GM19468 (cell line): ENCODE data around the gene C19orf81.

ENCODE experiments used
- ATAC-seq: cut with Tn5 transposase; IDR thresholded peaks from one replicate; pipeline ENCODE4 v1.9.1; 2021; ENCODE audit warnings: mild to moderate bottlenecking, moderate library complexity, moderate number of reproducible peaks; ENCODE audit not compliant: unreplicated experiment; ENCODE audit errors: extremely low read depth

The C19orf81 gene

GRCh38 chr19:50628551-50628950 lies 20.7 kb upstream of the C19orf81 start:
- no peak for ATAC-seq

- no peak for ATAC-seq
Observed at GRCh38 chr19:50629194-50629593, 20.1 kb upstream of the C19orf81 start.

GRCh38 chr19:50629801-50630200 lies 19.4 kb upstream of the C19orf81 start:
- ATAC-seq: no peak

GRCh38 chr19:50632151-50632835 lies 17.0 kb upstream of the C19orf81 start:
- no peak for ATAC-seq

DNA sequence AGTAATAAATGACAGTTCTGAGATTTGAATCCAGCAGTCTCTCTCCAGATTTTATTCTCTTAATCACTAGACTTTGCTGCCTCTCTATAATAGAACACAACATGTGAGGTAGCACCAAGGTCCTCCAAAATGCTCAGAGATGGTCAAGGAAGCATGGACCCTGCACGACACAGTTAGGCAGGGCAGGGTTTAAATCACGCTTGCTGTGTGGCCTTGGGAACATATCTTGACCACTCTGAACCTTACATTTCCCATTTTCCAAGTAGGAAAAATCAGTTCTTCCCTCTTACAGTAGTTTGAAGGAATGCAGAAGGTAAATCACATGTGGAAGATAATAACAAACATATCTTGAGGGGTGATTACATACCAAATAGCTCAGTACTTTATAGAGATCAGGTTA lies 15.9 kb upstream of the C19orf81 start:
- no peak for ATAC-seq

- no peak for ATAC-seq
Observed at GRCh38 chr19:50633973-50634372, 15.3 kb upstream of the C19orf81 start.

DNA sequence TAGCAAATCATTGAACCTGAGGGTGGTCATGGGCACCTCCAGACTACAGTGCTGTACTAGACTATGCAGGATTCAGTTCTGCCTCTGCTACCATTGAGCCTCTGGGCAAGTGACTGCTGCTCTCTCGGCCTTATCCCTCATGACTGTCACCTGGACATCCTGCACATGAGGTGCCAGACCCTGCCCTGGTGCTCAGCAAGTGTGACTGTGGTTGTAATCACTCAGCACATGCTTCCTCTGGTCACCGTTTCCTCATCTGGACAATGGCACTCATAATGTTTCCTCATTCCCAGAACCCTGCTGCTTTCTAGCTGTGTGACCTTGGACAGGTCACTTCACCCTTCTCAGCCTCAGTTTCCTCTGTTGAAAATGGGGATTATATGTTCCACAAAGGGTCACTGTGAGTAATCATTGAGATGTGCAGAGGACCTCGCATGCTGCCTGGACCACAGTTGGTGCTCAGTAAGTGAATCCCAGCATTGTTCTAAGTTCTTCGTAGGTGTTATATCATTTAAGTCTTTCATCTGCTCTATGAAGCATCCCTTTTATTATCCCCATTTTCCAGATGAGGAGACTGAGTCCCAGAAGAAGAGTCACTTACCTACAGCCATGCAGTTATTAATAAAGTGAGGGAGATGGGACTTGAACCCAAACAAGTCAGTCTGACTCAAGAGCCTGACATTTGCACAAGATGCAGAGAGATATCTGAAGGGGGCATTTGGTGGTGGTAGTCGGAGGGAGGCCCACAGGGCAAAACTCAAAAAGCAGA lies 12.7 kb upstream of the C19orf81 start:
- ATAC-seq: no peak

- ATAC-seq: no peak
Observed at GRCh38 chr19:50638600-50638999, 10.6 kb upstream of the C19orf81 start.

GRCh38 chr19:50639121-50640112 lies 9.8 kb upstream of the C19orf81 start, which contains the start of gene SYT3:
Gene SYT3, minus strand, starts transcription at chr19:50639881. Its CDS starts 2,470 bp downstream, at chr19:50637411.
- no peak for ATAC-seq

DNA sequence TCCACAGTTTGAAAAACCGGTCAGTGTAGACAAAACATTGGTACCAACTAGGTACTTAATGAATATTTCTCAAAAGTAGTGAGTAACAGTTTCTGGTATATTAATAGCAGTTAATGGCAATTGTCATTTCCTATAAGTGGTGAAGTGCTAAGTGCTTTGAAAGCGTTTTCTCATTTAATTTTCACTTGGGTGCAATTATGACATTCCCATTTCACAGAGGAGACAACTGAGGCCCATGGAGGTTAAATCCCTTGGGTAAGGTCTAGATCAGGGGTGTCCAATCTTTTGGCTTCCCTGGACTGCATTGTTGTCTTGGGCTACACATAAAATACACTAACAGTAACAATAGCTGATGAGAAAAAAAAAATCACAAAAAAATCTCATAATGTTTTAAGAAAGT lies 8.9 kb upstream of the C19orf81 start:
- ATAC-seq: no peak

DNA sequence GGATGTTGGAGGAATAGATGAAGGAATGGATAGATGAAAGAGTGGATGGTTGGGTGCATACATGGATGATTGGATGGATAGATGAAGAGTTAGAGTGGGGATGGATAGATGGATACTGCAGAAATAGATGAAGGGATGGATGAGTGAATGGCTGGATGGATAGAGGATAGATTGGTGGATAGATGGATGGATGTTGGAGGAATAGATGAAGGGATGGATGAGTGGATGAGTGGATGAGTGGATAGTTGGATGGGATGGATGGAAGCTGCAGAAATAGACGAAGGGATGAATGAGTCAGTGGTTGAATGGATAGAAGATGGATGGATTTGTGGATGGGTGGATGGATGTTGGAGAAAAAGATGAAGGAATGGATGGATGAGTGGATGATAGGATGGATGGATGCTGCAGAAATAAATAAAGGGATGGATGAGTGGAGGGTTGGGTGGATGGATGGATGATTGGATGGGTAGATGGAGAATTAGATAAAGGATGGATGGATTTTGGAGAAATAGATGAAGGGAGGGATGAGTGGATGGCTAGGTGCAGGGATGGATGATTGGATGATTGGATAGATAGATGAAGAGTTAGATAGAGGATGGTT lies 4.8 kb upstream of the C19orf81 start:
- ATAC-seq: no peak

GRCh38 chr19:50645107-50645506 lies 4.1 kb upstream of the C19orf81 start:
- ATAC-seq: no peak

DNA sequence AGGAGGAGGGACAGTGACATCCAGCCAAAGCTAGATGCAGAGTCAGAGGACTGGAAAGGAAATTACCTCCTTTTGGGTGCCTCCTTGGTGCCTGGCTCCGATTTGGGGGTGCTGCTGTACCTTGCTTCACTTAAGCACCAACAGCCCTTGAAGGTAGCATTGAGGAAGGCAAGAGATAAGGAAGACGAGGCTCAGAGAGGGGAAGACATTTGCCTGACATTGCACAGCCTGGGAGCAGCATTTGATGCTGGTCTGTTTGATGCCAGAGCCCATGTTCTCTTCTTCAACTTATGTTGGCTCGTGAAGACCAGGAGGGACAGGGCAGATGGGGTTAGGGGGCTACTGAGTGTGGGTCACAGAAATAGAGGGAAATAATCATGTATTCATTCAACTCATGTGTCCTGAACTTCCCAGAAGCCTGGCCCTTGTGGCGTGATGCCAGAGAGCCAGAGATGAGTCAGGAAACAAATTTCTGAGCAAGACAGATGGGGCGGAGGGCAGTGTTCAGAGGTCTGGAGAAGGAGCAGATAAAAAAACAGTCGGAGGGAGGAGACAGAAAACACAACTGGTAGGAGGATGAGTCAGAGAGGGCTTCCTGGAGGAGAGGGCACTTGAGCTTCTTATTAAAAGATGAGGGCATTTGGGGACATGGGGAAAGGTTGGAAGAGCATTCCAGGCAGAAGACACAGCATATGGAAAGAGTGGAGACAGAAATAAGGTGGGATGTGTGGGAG lies 3.0 kb upstream of the C19orf81 start:
- no peak for ATAC-seq

- ATAC-seq: no peak
Observed at GRCh38 chr19:50647879-50648615, 1.2 kb upstream of the C19orf81 start.

- ATAC-seq: no peak
Observed at GRCh38 chr19:50648659-50649058, 586 bp upstream of the C19orf81 start.

GRCh38 chr19:50651174-50651573 lies 1.9 kb downstream of the C19orf81 start:
- no peak for ATAC-seq

- no peak for ATAC-seq
Observed at GRCh38 chr19:50652722-50653121, 3.5 kb downstream of the C19orf81 start.

GRCh38 chr19:50654882-50655281 lies 5.6 kb downstream of the C19orf81 start:
- no peak for ATAC-seq

- no peak for ATAC-seq
Observed at GRCh38 chr19:50657222-50657669, 8.0 kb downstream of the C19orf81 start.
